ENCODE results near the gene C6orf89.
A peak's percentile ranks its signal among the peaks of the same experiment; 100 is the strongest.

Gene C6orf89

GRCh38 chr6:36845233-36845632 is 40.5 kb upstream of the C6orf89 start:
- Mint-ChIP-seq H3K9me3 (no peaks in the 10 kb centered on the region), H3K4me3 (no peak overlapping the region), H3K4me1 (peaks cover 54% of the 10 kb centered on the region), H3K27me3 (ENCODE audit: low read depth) (peaks cover 34% of the 10 kb centered on the region), H3K27ac (no peak overlapping the region), H3K36me3 (ENCODE audit: low read depth) (no peaks in the 10 kb centered on the region)
- TF ChIP-seq CTCF (IDR thresholded peaks at IDR 0.05; ENCODE audit: unreplicated experiment in 3 of 3): no peak

GRCh38 chr6:36847152-36847551 is 38.6 kb upstream of the C6orf89 start:
- peaks cover 60% of the 10 kb centered on the region for H3K4me1 Mint-ChIP-seq
- H3K27me3 Mint-ChIP-seq (ENCODE audit: low read depth): peaks cover 26% of the 10 kb centered on the region
- H3K36me3 Mint-ChIP-seq (ENCODE audit: low read depth): no peaks in the 10 kb centered on the region

GRCh38 chr6:36847991-36848390 is 37.8 kb upstream of the C6orf89 start:
- Mint-ChIP-seq H3K4me1 (peaks cover 67% of the 10 kb centered on the region), H3K27me3 (ENCODE audit: low read depth) (peaks cover 26% of the 10 kb centered on the region), H3K36me3 (ENCODE audit: low read depth) (peaks cover 1% of the 10 kb centered on the region), H3K4me3 (no peak overlapping the region), H3K9me3 (no peaks in the 10 kb centered on the region), H3K27ac (peak overlapping the region in 2 of 3 experiments; percentile 25 to 85)
- TF ChIP-seq CTCF (IDR thresholded peaks at IDR 0.05; ENCODE audit: unreplicated experiment in 3 of 3): no peak

More at GRCh38 chr6:36847152-36847551, 38.6 kb upstream of the C6orf89 start:
- no peak overlapping the region for H3K27ac Mint-ChIP-seq
- no peaks in the 10 kb centered on the region for H3K9me3 Mint-ChIP-seq
- TF ChIP-seq CTCF (IDR thresholded peaks at IDR 0.05; ENCODE audit: unreplicated experiment in 3 of 3): no peak
- no peak overlapping the region for H3K4me3 Mint-ChIP-seq

GRCh38 chr6:36848658-36849441 is 36.9 kb upstream of the C6orf89 start:
- Mint-ChIP-seq H3K36me3 (ENCODE audit: low read depth) (peaks cover 4% of the 10 kb centered on the region), H3K4me1 (peaks cover 72% of the 10 kb centered on the region), H3K9me3 (no peaks in the 10 kb centered on the region), H3K27ac (peak overlapping the region; percentile 25 to 85 (median 29)), H3K4me3 (peak overlapping the region; percentile 23 to 71 (median 61)), H3K27me3 (ENCODE audit: low read depth) (peaks cover 26% of the 10 kb centered on the region)
- no peak for TF ChIP-seq CTCF (IDR thresholded peaks at IDR 0.05; ENCODE audit: unreplicated experiment in 3 of 3)

GRCh38 chr6:36850021-36850420 is 35.7 kb upstream of the C6orf89 start:
- peaks cover 18% of the 10 kb centered on the region for H3K27me3 Mint-ChIP-seq (ENCODE audit: low read depth)
- H3K9me3 Mint-ChIP-seq: no peaks in the 10 kb centered on the region
- H3K36me3 Mint-ChIP-seq (ENCODE audit: low read depth): peaks cover 13% of the 10 kb centered on the region
- peak overlapping the region in 2 of 3 experiments; percentile 25 to 33 for H3K27ac Mint-ChIP-seq
- no peak for TF ChIP-seq CTCF (IDR thresholded peaks at IDR 0.05; ENCODE audit: unreplicated experiment in 3 of 3)
- no peak overlapping the region for H3K4me3 Mint-ChIP-seq
- peaks cover 72% of the 10 kb centered on the region for H3K4me1 Mint-ChIP-seq

GRCh38 chr6:36851149-36851614 is 34.6 kb upstream of the C6orf89 start:
- H3K27me3 Mint-ChIP-seq (ENCODE audit: low read depth): peaks cover 9% of the 10 kb centered on the region
- H3K27ac Mint-ChIP-seq: peak overlapping the region; percentile 28 to 90 (median 77)
- peaks cover 81% of the 10 kb centered on the region for H3K4me1 Mint-ChIP-seq
- H3K36me3 Mint-ChIP-seq (ENCODE audit: low read depth): peaks cover 24% of the 10 kb centered on the region
- peak; percentile 82 to 88 (median 83) for TF ChIP-seq CTCF (IDR thresholded peaks at IDR 0.05; ENCODE audit: unreplicated experiment in 3 of 3)
- H3K4me3 Mint-ChIP-seq: peak overlapping the region in 2 of 3 experiments; percentile 50
- H3K9me3 Mint-ChIP-seq: no peaks in the 10 kb centered on the region

Data from nephron (organoid).